H1 (cell line): ENCODE measurements around the gene LILRA1. TPM values are rescaled to one million over a fixed set of nuclear protein-coding genes. Genes with fewer than 3 reads are reported as not detected.

Source experiments
- CTCF ChIA-PET: fragments of 300-600 bp; sonication (Branson Sonifier 250); formaldehyde crosslinking; loops from one replicate; lab custom pipeline; 2021; ENCODE audit not compliant: partially characterized antibody; lab: Charles Lee
- POLR2A ChIA-PET: fragments of 300-600 bp; sonication (Branson Sonifier 250); formaldehyde crosslinking; loops from one replicate; lab custom pipeline; 2021; ENCODE audit warnings: inconsistent platforms; ENCODE audit not compliant: partially characterized antibody; lab: Charles Lee
- DNase-seq, 2 experiments: peaks; one replicate each; pipeline versions ENCODE4 v3.0.0 to v3.0.0-alpha.2; 2010 to 2022; ENCODE audit warnings: low spot score in 2 of 2, low read depth in 1 of 2, mixed read lengths in 1 of 2
- FAIRE-seq: peaks from 2 replicates; lab custom pipeline; 2011; peaks lifted over from hg19 to GRCh38; lab: Jason Lieb, UNC
- H2AFZ ChIP-seq: 2 replicates; pipeline ENCODE4 v1.8.1; 2012; ENCODE audit warnings: low read length, inconsistent platforms
- H2AK5ac ChIP-seq: 2 replicates; pipeline ENCODE4 v1.6.1; 2013; ENCODE audit warnings: low read depth, low read length
- H2BK120ac ChIP-seq: replicated peaks from 2 replicates; pipeline ENCODE3; 2013; ENCODE audit warnings: low read depth, low read length, inconsistent platforms
- H2BK12ac ChIP-seq: 2 replicates; pipeline ENCODE4 v1.6.1; 2013; ENCODE audit warnings: low read depth, low read length
- H2BK15ac ChIP-seq: 2 replicates; pipeline ENCODE4 v1.6.1; 2013; ENCODE audit warnings: low read length
- H2BK20ac ChIP-seq: 2 replicates; pipeline ENCODE4 v1.6.1; 2013; ENCODE audit warnings: low read length
- H2BK5ac ChIP-seq: 2 replicates; pipeline ENCODE4 v1.6.1; 2013; ENCODE audit warnings: low read depth, low read length
- H3K14ac ChIP-seq: 2 replicates; pipeline ENCODE4 v1.6.1; 2013; ENCODE audit warnings: inconsistent platforms; ENCODE audit not compliant: insufficient read length
- H3K18ac ChIP-seq: 2 replicates; pipeline ENCODE4 v1.6.1; 2013; ENCODE audit warnings: low read length; ENCODE audit errors: extremely low read depth
- H3K23ac ChIP-seq: 2 replicates; pipeline ENCODE4 v1.6.1; 2013; ENCODE audit warnings: inconsistent platforms; ENCODE audit not compliant: insufficient read length
- H3K23me2 ChIP-seq: 2 replicates; pipeline ENCODE4 v1.6.1; 2013; ENCODE audit warnings: low read depth, low read length
- H3K27ac ChIP-seq: 2 replicates; pipeline ENCODE4 v1.6.1; 2011; ENCODE audit warnings: low read depth, low read length, inconsistent platforms
- H3K27me3 ChIP-seq, 4 experiments: replicated peaks in 1 of 4; 1 replicate in 1 of 4; 2 replicates in 3 of 4; pipeline versions ENCODE4 v1.6.1 to v1.8.1; 2011 to 2013; ENCODE audit warnings: low read length in 3 of 4, mild to moderate bottlenecking in 3 of 4, inconsistent platforms in 2 of 4, mixed read lengths in 2 of 4, moderate library complexity in 1 of 4; ENCODE audit not compliant: control insufficient read depth in 3 of 4, insufficient read depth in 3 of 4; ENCODE audit errors: extremely low read depth in 1 of 4
- H3K36me3 ChIP-seq, 4 experiments: 2 replicates each; pipeline versions ENCODE4 v1.6.1 to v1.8.1; 2011 to 2013; ENCODE audit warnings: mild to moderate bottlenecking in 4 of 4, low read length in 3 of 4, moderate library complexity in 2 of 4, control low read depth in 1 of 4, inconsistent platforms in 1 of 4; ENCODE audit not compliant: insufficient read depth in 4 of 4, control insufficient read depth in 2 of 4
- H3K4ac ChIP-seq: replicated peaks from 2 replicates; pipeline ENCODE3; 2013; ENCODE audit warnings: low read length, low read depth, mixed read lengths, inconsistent platforms; ENCODE audit not compliant: insufficient read length
- H3K4me1 ChIP-seq, 4 experiments: replicated peaks in 1 of 4; 1 replicate in 1 of 4; 2 replicates in 3 of 4; pipeline versions ENCODE4 v1.6.1 to v1.8.1; 2011 to 2013; ENCODE audit warnings: low read length in 3 of 4, inconsistent platforms in 2 of 4, mixed read lengths in 1 of 4; ENCODE audit not compliant: insufficient read depth in 4 of 4, control insufficient read depth in 3 of 4
- H3K4me2 ChIP-seq, 2 experiments: 2 replicates each; pipeline versions ENCODE4 v1.6.1 to v1.8.1; 2011 to 2013; ENCODE audit warnings: low read depth in 2 of 2, low read length in 2 of 2, control low read depth in 1 of 2, inconsistent platforms in 1 of 2, mild to moderate bottlenecking in 1 of 2; ENCODE audit not compliant: insufficient read depth in 1 of 2
- H3K4me3 ChIP-seq, 4 experiments: fragments of 200-600, 300-600 bp in 1 of 4; sonication (generic), shearing (Covaris generic), sonication (Bioruptor Twin) in 1 of 4; 2 replicates each; pipeline versions ENCODE4 v1.5.1 to v1.8.1; 2011 to 2016; ENCODE audit warnings: low read length in 4 of 4, low read depth in 3 of 4, control low read depth in 2 of 4, inconsistent platforms in 2 of 4, mild to moderate bottlenecking in 2 of 4, mixed read lengths in 1 of 4, moderate library complexity in 1 of 4; ENCODE audit not compliant: insufficient read depth in 2 of 4; ENCODE audit errors: extremely low read depth in 1 of 4
- H3K56ac ChIP-seq: replicated peaks from 2 replicates; pipeline ENCODE3; 2013; ENCODE audit warnings: low read depth, mild to moderate bottlenecking, mixed read lengths, low read length, inconsistent platforms; ENCODE audit not compliant: insufficient read length
- H3K79me1 ChIP-seq: 2 replicates; pipeline ENCODE4 v1.6.1; 2013; ENCODE audit warnings: low read depth, low read length, control low read depth
- H3K79me2 ChIP-seq, 2 experiments: 2 replicates each; pipeline versions ENCODE4 v1.6.1 to v1.8.1; 2012 to 2013; ENCODE audit warnings: low read length in 2 of 2, mild to moderate bottlenecking in 2 of 2, inconsistent platforms in 1 of 2; ENCODE audit not compliant: insufficient read depth in 2 of 2, control insufficient read depth in 1 of 2
- H3K9ac ChIP-seq, 4 experiments: replicated peaks in 1 of 4; 1 replicate in 1 of 4; 2 replicates in 3 of 4; pipeline versions ENCODE4 v1.6.1 to v1.8.1; 2011 to 2013; ENCODE audit warnings: low read depth in 3 of 4, low read length in 3 of 4, control low read depth in 2 of 4, mild to moderate bottlenecking in 2 of 4, moderate library complexity in 2 of 4, inconsistent platforms in 1 of 4; ENCODE audit errors: extremely low read depth in 1 of 4
- H3K9me3 ChIP-seq, 2 experiments: 2 replicates each; pipeline versions ENCODE4 v1.6.1 to v1.8.1; 2012 to 2013; ENCODE audit warnings: mild to moderate bottlenecking in 2 of 2, moderate library complexity in 2 of 2, control low read depth in 1 of 2, inconsistent platforms in 1 of 2, low read depth in 1 of 2, low read length in 1 of 2, mixed read lengths in 1 of 2; ENCODE audit not compliant: insufficient read depth in 2 of 2
- H4K20me1 ChIP-seq, 2 experiments: replicated peaks in 1 of 2; 2 replicates each; pipeline versions ENCODE3 to v1.8.1; 2011 to 2013; ENCODE audit warnings: inconsistent platforms in 2 of 2, low read length in 2 of 2, mild to moderate bottlenecking in 1 of 2; ENCODE audit not compliant: insufficient read depth in 2 of 2, control insufficient read depth in 1 of 2
- H4K5ac ChIP-seq: 2 replicates; pipeline ENCODE4 v1.6.1; 2013; ENCODE audit warnings: low read length, low read depth, mixed read lengths, inconsistent platforms; ENCODE audit not compliant: insufficient read length
- H4K8ac ChIP-seq: 2 replicates; pipeline ENCODE4 v1.8.0; 2013; ENCODE audit warnings: mild to moderate bottlenecking, moderate library complexity, low read length, inconsistent platforms; ENCODE audit not compliant: insufficient read depth; ENCODE audit errors: extremely low read depth
- H4K91ac ChIP-seq: replicated peaks from 2 replicates; pipeline ENCODE3; 2013; ENCODE audit warnings: low read length, mixed read lengths, inconsistent platforms; ENCODE audit not compliant: insufficient read length
- ASH2L ChIP-seq: fragments of 200-600, 300-600 bp; sonication (generic); IDR thresholded peaks from one replicate; pipeline ENCODE4 v1.7.1; 2017; ENCODE audit warnings: low read length
- BACH1 ChIP-seq: IDR thresholded peaks from 2 replicates; pipeline ENCODE4 v1.6.1; 2012; ENCODE audit warnings: low read length, improper control_type of control experiment
- CHD2 ChIP-seq: IDR thresholded peaks from 2 replicates; pipeline ENCODE4 v1.6.1; 2012; ENCODE audit warnings: low read length, improper control_type of control experiment
- CTBP2 ChIP-seq: IDR thresholded peaks from 2 replicates; pipeline ENCODE4 v1.7.0; 2011; ENCODE audit warnings: borderline replicate concordance, mild to moderate bottlenecking, moderate library complexity, mixed read lengths, low read length; ENCODE audit not compliant: insufficient read depth, insufficient read length
- EP300 ChIP-seq, 2 experiments: IDR thresholded peaks; 1 replicate in 1 of 2; 2 replicates in 1 of 2; pipeline ENCODE4 v1.6.1; 2011 to 2012; ENCODE audit warnings: low read depth in 2 of 2, low read length in 2 of 2, mild to moderate bottlenecking in 2 of 2, borderline replicate concordance in 1 of 2, inconsistent platforms in 1 of 2, moderate library complexity in 1 of 2
- GTF2F1 ChIP-seq: IDR thresholded peaks from 2 replicates; pipeline ENCODE4 v1.6.1; 2012; ENCODE audit warnings: low read depth, low read length, improper control_type of control experiment, borderline replicate concordance
- KDM4A ChIP-seq: IDR thresholded peaks from one replicate; pipeline ENCODE4 v1.7.1; 2012; ENCODE audit warnings: low read depth, mild to moderate bottlenecking, moderate library complexity, low read length, inconsistent platforms; ENCODE audit not compliant: severe bottlenecking
- KDM5A ChIP-seq: fragments of 200-600 bp; IDR thresholded peaks from 2 replicates; pipeline ENCODE4 v1.7.1; 2012; ENCODE audit warnings: mild to moderate bottlenecking, low read length, inconsistent platforms, mixed read lengths
- PHF8 ChIP-seq: fragments of 200-600 bp; sonication (generic); conservative IDR thresholded peaks from 2 replicates; pipeline ENCODE4 v1.7.1; 2012; ENCODE audit warnings: low read depth, mild to moderate bottlenecking, inconsistent platforms, low read length, moderate library complexity
- POLR2A ChIP-seq, 2 experiments: IDR thresholded peaks; 1 replicate in 1 of 2; 2 replicates in 1 of 2; pipeline ENCODE4 v1.6.1; 2011; ENCODE audit warnings: low read depth in 2 of 2, low read length in 2 of 2, mild to moderate bottlenecking in 2 of 2; ENCODE audit errors: control extremely low read depth in 1 of 2
- POU5F1 ChIP-seq: IDR thresholded peaks from 2 replicates; pipeline ENCODE4 v1.6.1; 2011; ENCODE audit warnings: low read depth, mild to moderate bottlenecking, low read length, moderate library complexity
- RNF2 ChIP-seq: fragments of 200-900, 300-1000 bp; sonication (generic); IDR thresholded peaks from 2 replicates; pipeline ENCODE4 v1.7.1; 2016; ENCODE audit warnings: borderline replicate concordance, low read depth, mild to moderate bottlenecking, antibody characterized with exemption, low read length; ENCODE audit not compliant: poor library complexity, severe bottlenecking; ENCODE audit errors: missing control alignments
- TBP ChIP-seq: IDR thresholded peaks from 2 replicates; pipeline ENCODE4 v1.6.1; 2011; ENCODE audit warnings: low read depth, low read length, improper control_type of control experiment
- YY1 ChIP-seq: IDR thresholded peaks from 2 replicates; pipeline ENCODE4 v1.6.1; 2011; ENCODE audit warnings: low read depth, mild to moderate bottlenecking, low read length
- ZNF274 ChIP-seq: IDR thresholded peaks from 2 replicates; pipeline ENCODE4 v1.7.0; 2012; ENCODE audit warnings: low read length, borderline replicate concordance; ENCODE audit errors: extremely low read depth
- WGBS, 2 experiments: shearing (Covaris generic) in 1 of 2; methylation state at CpG; one replicate each; pipeline versions ENCODE4 v1.1.6 to v1.1.7; 2013 to 2015; ENCODE audit warnings: low lambda C conversion rate in 2 of 2, mixed read lengths in 2 of 2, inconsistent platforms in 1 of 2, low coverage in 1 of 2, missing lambda C conversion rate in 1 of 2; ENCODE audit not compliant: insufficient replicate concordance in 2 of 2, insufficient coverage in 1 of 2, insufficient read length in 1 of 2; ENCODE audit errors: extremely low coverage in 1 of 2, missing lambda C conversion rate in 1 of 2; 5-methylcytosine and 5-hydroxymethylcytosine counted together
- polyA plus RNA-seq, 7 experiments: library from polyadenylated mRNA; depleted of rRNA in 3 of 7; stranded (reverse) in 5 of 7; unstranded in 2 of 7; fragments of >200 nt in 5 of 7; fragments of 200-250 nt in 2 of 7; gene quantifications; 1 replicate in 5 of 7; 2 replicates in 1 of 7; 4 replicates in 1 of 7; pipeline versions ENCODE4 v1.2.1 to v1.2.3, GENCODE V29; 2011 to 2013; ENCODE audit warnings: missing spikeins in 2 of 7, mixed read lengths in 2 of 7
- total RNA-seq: library from RNA; stranded (reverse); fragmentation: NEBNext Ultra II Directional; extraction: Animal tissue kit (Norgen Biotek cat#: 25700); gene quantifications from 2 replicates; pipeline ENCODE4 v1.2.1, GENCODE V29; 2021

LILRA1 gene
- total and polyA plus RNA-seq, 2 of the 8 experiments (the other 6 are each of a cell fraction or from before 2014, with no cell fraction given): not detected

DNA sequence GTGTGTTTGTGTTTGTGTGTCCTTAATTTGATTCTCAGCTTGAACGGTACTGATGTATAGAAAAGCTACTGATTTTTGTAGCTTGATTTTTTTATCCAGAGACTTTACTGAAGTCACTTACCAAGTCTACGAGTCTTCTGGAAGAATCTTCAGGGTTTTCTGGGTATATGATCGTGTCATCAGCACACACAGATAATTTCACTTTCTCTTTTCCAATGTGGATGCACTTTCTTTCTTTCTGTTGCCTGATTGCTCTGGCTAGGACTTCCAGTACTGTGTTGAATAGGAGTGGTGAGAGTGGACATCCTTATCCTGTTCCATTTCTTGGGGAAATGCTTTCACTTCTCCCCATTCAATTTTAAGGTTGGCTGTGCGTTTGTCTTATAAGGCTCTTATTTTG lies 29.0 kb downstream of the LILRA1 start:
- no peak overlapping the region for H2BK12ac ChIP-seq
- ChIA-PET CTCF (no interaction called here), POLR2A (no interaction called here)
- H3K79me2 ChIP-seq: no peaks in the 10 kb centered on the region
- no peak overlapping the region for H2AFZ ChIP-seq
- H3K27ac ChIP-seq: no peak overlapping the region
- H3K27me3 ChIP-seq: no peaks in the 10 kb centered on the region
- no peak overlapping the region for H4K91ac ChIP-seq
- no peak overlapping the region for H2BK15ac ChIP-seq
- H3K23me2 ChIP-seq: no peaks in the 10 kb centered on the region
- H3K79me1 ChIP-seq: no peaks in the 10 kb centered on the region
- no peak overlapping the region for H3K4ac ChIP-seq
- H2BK5ac ChIP-seq: no peak overlapping the region
- no peak for DNase-seq
- no peaks in the 10 kb centered on the region for H3K4me1 ChIP-seq
- H3K9me3 ChIP-seq: peaks cover 36 to 53% of the 10 kb centered on the region in 2 experiments
- no peak overlapping the region for H3K23ac ChIP-seq
- H4K5ac ChIP-seq: no peak overlapping the region
- H3K18ac ChIP-seq: no peak overlapping the region
- no peak for FAIRE-seq
- H2BK120ac ChIP-seq: no peak overlapping the region
- 58% methylated on average over 4 of the region's 4 CpGs; no CpG with 5 or more reads in 1 of the 2 experiments for WGBS, 2 experiments
- H3K4me2 ChIP-seq: no peak overlapping the region
- no peak overlapping the region for H3K56ac ChIP-seq
- H4K20me1 ChIP-seq: no peaks in the 10 kb centered on the region
- H3K9ac ChIP-seq: no peak overlapping the region
- no peaks in the 10 kb centered on the region for H3K36me3 ChIP-seq
- no peak overlapping the region for H4K8ac ChIP-seq
- H2BK20ac ChIP-seq: no peak overlapping the region
- H2AK5ac ChIP-seq: no peak overlapping the region
- no peak overlapping the region for H3K14ac ChIP-seq
- no peak overlapping the region for H3K4me3 ChIP-seq
- no peak for TF ChIP-seq YY1
- no peak for TF ChIP-seq BACH1
- TF ChIP-seq KDM4A: no peak
- no peak for TF ChIP-seq RNF2
- TF ChIP-seq CTBP2: no peak
- no peak for TF ChIP-seq ZNF274
- TF ChIP-seq EP300 (IDR thresholded peaks at IDR 0.05; ENCODE audit: borderline replicate concordance in 1 of 2, low read depth in 2 of 2, low read length in 2 of 2): no peak
- no peak for TF ChIP-seq KDM5A
- no peak for TF ChIP-seq POU5F1
- TF ChIP-seq PHF8: no peak
- no peak for TF ChIP-seq TBP
- TF ChIP-seq ASH2L: no peak
- no peak for TF ChIP-seq CHD2
- TF ChIP-seq GTF2F1: no peak
- TF ChIP-seq POLR2A (IDR thresholded peaks at IDR 0.05; ENCODE audit: control extremely low read depth in 1 of 2, low read depth in 2 of 2, low read length in 2 of 2): no peak
